Liver (tissue), 3 donors: ENCODE measurements around the gene HCAR2.

ENCODE experiments used
- CTCF ChIP-seq: fragments of 150-350 bp; IDR thresholded peaks from 2 replicates; pipeline ENCODE4 v1.5.1; 2017; ENCODE audit warnings: improper control_type of control experiment, low read depth, low read length; ENCODE audit not compliant: missing input control
- EGR1 ChIP-seq, 2 donors: IDR thresholded peaks; 2 replicates each; pipeline ENCODE4 v1.6.1; 2016 to 2018; ENCODE audit warnings: antibody characterized with exemption in 2 of 2, low read depth in 2 of 2
- GABPA ChIP-seq, 2 donors: IDR thresholded peaks in 1 of 2; conservative IDR thresholded peaks in 1 of 2; 2 replicates each; pipeline ENCODE4 v1.6.1; 2016; ENCODE audit warnings: antibody characterized with exemption in 2 of 2, mild to moderate bottlenecking in 1 of 2, moderate library complexity in 1 of 2
- TAF1 ChIP-seq: conservative IDR thresholded peaks from 2 replicates; pipeline ENCODE4 v1.6.1; 2016; ENCODE audit warnings: antibody characterized with exemption, mild to moderate bottlenecking
- YY1 ChIP-seq: IDR thresholded peaks from 2 replicates; pipeline ENCODE4 v1.6.1; 2016; ENCODE audit warnings: antibody characterized with exemption, mild to moderate bottlenecking
- donor health status: healthy.
- donor health status: healthy.

- TF ChIP-seq YY1 = no peak
- no peak for TF ChIP-seq CTCF
- TF ChIP-seq GABPA (IDR thresholded peaks at IDR 0.05 in 1 of 2, conservative IDR thresholded peaks at IDR 0.05 in 1 of 2) = no peak
- no peak for TF ChIP-seq TAF1
- no peak for TF ChIP-seq EGR1 (IDR thresholded peaks at IDR 0.05; ENCODE audit: low read depth in 2 of 2)
These were observed 27.3 kb upstream of the HCAR2 start, which contains the start of gene HCAR1 for GRCh38 chr12:122730215-122731014.
